ENCODE data around the gene HSPG2. TPM values are rescaled to one million over a fixed set of nuclear protein-coding genes. Genes with fewer than 3 reads are reported as not detected.
A peak's percentile ranks its signal among the peaks of the same experiment; 100 is the strongest.

Gene HSPG2
- total RNA-seq, 1 donor from 2014 or later, result 257 TPM

GRCh38 chr1:21902026-21903012 is 34.8 kb downstream of the HSPG2 start:
- Histone ChIP-seq H3K4me3 (peak overlapping the region; percentile 4), H3K27ac (replicated peaks) (peak overlapping the region; percentile 90), H3K9me3 (replicated peaks) (no peaks in the 10 kb centered on the region), H3K4me1 (peaks cover 100% of the 10 kb centered on the region), H3K27me3 (ENCODE audit: low read depth) (no peaks in the 10 kb centered on the region), H3K36me3 (peaks cover 20% of the 10 kb centered on the region)
- TF ChIP-seq CTCF (IDR thresholded peaks at IDR 0.05; ENCODE audit: borderline replicate concordance), result no peak
- no peak for DNase-seq
- intact Hi-C loops (cut with micrococcal nuclease), result no loop called here

- Histone ChIP-seq H3K4me3 (peak overlapping the region; percentile 4), H3K4me1 (peaks cover 100% of the 10 kb centered on the region), H3K36me3 (peaks cover 20% of the 10 kb centered on the region), H3K9me3 (replicated peaks) (no peaks in the 10 kb centered on the region), H3K27me3 (ENCODE audit: low read depth) (no peaks in the 10 kb centered on the region), H3K27ac (replicated peaks) (peak overlapping the region; percentile 90)
- peak; percentile 12 for TF ChIP-seq CTCF (IDR thresholded peaks at IDR 0.05; ENCODE audit: borderline replicate concordance)
- intact Hi-C loops (cut with micrococcal nuclease), result no loop called here
- DNase-seq, result peak; percentile 67
These were observed 35.6 kb downstream of the HSPG2 start for GRCh38 chr1:21901473-21901847.

GRCh38 chr1:21900766-21901472 is 36.2 kb downstream of the HSPG2 start:
- Histone ChIP-seq H3K9me3 (replicated peaks) (no peaks in the 10 kb centered on the region), H3K27me3 (ENCODE audit: low read depth) (no peaks in the 10 kb centered on the region), H3K4me3 (no peak overlapping the region), H3K27ac (replicated peaks) (peak overlapping the region; percentile 90), H3K36me3 (peaks cover 19% of the 10 kb centered on the region), H3K4me1 (peaks cover 100% of the 10 kb centered on the region)
- TF ChIP-seq CTCF (IDR thresholded peaks at IDR 0.05; ENCODE audit: borderline replicate concordance), result no peak
- DNase-seq, result no peak
- intact Hi-C loops (cut with micrococcal nuclease), result no loop called here

- peaks cover 100% of the 10 kb centered on the region for H3K4me1 ChIP-seq
- peak; percentile 7 for TF ChIP-seq CTCF (IDR thresholded peaks at IDR 0.05; ENCODE audit: borderline replicate concordance)
- intact Hi-C loops (cut with micrococcal nuclease), result loop anchor here (5.0 to 10.0 kb wide), 2 partner anchors 32 to 55 kb away; no protein-coding TSS in a partner anchor
- no peaks in the 10 kb centered on the region for H3K27me3 ChIP-seq (ENCODE audit: low read depth)
- peak; percentile 44 for DNase-seq
- no peak overlapping the region for H3K4me3 ChIP-seq
- no peaks in the 10 kb centered on the region for H3K9me3 ChIP-seq (replicated peaks)
- H3K36me3 ChIP-seq, result peaks cover 21% of the 10 kb centered on the region
- peak overlapping the region; percentile 90 for H3K27ac ChIP-seq (replicated peaks)
These were observed 37.1 kb downstream of the HSPG2 start for GRCh38 chr1:21899987-21900386.

GRCh38 chr1:21899267-21899810 is 37.8 kb downstream of the HSPG2 start:
- Histone ChIP-seq H3K4me3 (no peak overlapping the region), H3K36me3 (peaks cover 25% of the 10 kb centered on the region), H3K4me1 (peaks cover 100% of the 10 kb centered on the region), H3K27ac (replicated peaks) (peak overlapping the region; percentile 90), H3K27me3 (ENCODE audit: low read depth) (no peaks in the 10 kb centered on the region), H3K9me3 (replicated peaks) (no peaks in the 10 kb centered on the region)
- intact Hi-C loops (cut with micrococcal nuclease), result loop anchor here (5.0 to 10.0 kb wide), 2 partner anchors 33 to 55 kb away; no protein-coding TSS in a partner anchor
- DNase-seq, result no peak
- no peak for TF ChIP-seq CTCF (IDR thresholded peaks at IDR 0.05; ENCODE audit: borderline replicate concordance)

Measured in left ventricle myocardium inferior (tissue), 1 donor.